Rectal smooth muscle tissue (tissue), 1 donor: ENCODE results near the gene SCN3B.
"Not testable (repeated sequence)": the region's sequence is repeated elsewhere in the genome, so short reads cannot be mapped to it uniquely, and the experiment has no call there.

Experiments used
- H3K27ac ChIP-seq: one replicate; pipeline ENCODE4 v1.7.0; 2013; ENCODE audit warnings: low read depth, low read length, inconsistent platforms
- H3K27me3 ChIP-seq: one replicate; pipeline ENCODE4 v1.7.0; 2013; ENCODE audit warnings: low read length; ENCODE audit not compliant: control insufficient read depth, insufficient read depth
- H3K36me3 ChIP-seq: one replicate; pipeline ENCODE4 v1.7.0; 2013; ENCODE audit warnings: low read length; ENCODE audit not compliant: control insufficient read depth, insufficient read depth
- H3K4me1 ChIP-seq: one replicate; pipeline ENCODE4 v1.7.0; 2013; ENCODE audit warnings: low read length; ENCODE audit not compliant: control insufficient read depth, insufficient read depth
- H3K4me3 ChIP-seq: one replicate; pipeline ENCODE4 v1.7.0; 2013; ENCODE audit warnings: low read length
- H3K9ac ChIP-seq: one replicate; pipeline ENCODE4 v1.7.0; 2013; ENCODE audit warnings: low read length

The SCN3B gene

GRCh38 chr11:123682696-123683410 lies 28.4 kb upstream of the SCN3B start:
- Histone ChIP-seq H3K4me1 (no peaks in the 10 kb centered on the region), H3K36me3 (no peaks in the 10 kb centered on the region), H3K4me3 (no peak overlapping the region), H3K27me3 (no peaks in the 10 kb centered on the region), H3K9ac (no peak overlapping the region), H3K27ac (no peak overlapping the region)

- Histone ChIP-seq H3K27ac (no peak overlapping the region), H3K27me3 (no peaks in the 10 kb centered on the region), H3K9ac (no peak overlapping the region), H3K4me3 (no peak overlapping the region), H3K4me1 (no peaks in the 10 kb centered on the region), H3K36me3 (no peaks in the 10 kb centered on the region)
Measured at GRCh38 chr11:123681030-123681429, 26.6 kb upstream of the SCN3B start.

- Histone ChIP-seq H3K9ac (no peak overlapping the region), H3K4me3 (no peak overlapping the region), H3K36me3 (no peaks in the 10 kb centered on the region), H3K27me3 (no peaks in the 10 kb centered on the region), H3K27ac (no peak overlapping the region), H3K4me1 (no peaks in the 10 kb centered on the region)
Measured at GRCh38 chr11:123678246-123678645, 23.8 kb upstream of the SCN3B start.

- no peaks in the 10 kb centered on the region for H3K4me1 ChIP-seq
- no peaks in the 10 kb centered on the region for H3K27me3 ChIP-seq
Measured at GRCh38 chr11:123677510-123677909, 23.1 kb upstream of the SCN3B start.

GRCh38 chr11:123674297-123674696 lies 19.9 kb upstream of the SCN3B start:
- Histone ChIP-seq H3K4me1 (no peaks in the 10 kb centered on the region), H3K36me3 (no peaks in the 10 kb centered on the region), H3K27ac (no peak overlapping the region), H3K27me3 (no peaks in the 10 kb centered on the region), H3K4me3 (no peak overlapping the region), H3K9ac (no peak overlapping the region)

More at GRCh38 chr11:123677510-123677909, 23.1 kb upstream of the SCN3B start:
- Histone ChIP-seq H3K4me3 (no peak overlapping the region), H3K36me3 (no peaks in the 10 kb centered on the region), H3K9ac (no peak overlapping the region), H3K27ac (no peak overlapping the region)

- no peak overlapping the region for H3K27ac ChIP-seq
Measured at GRCh38 chr11:123672568-123672967, 18.1 kb upstream of the SCN3B start.

GRCh38 chr11:123671534-123671933 lies 17.1 kb upstream of the SCN3B start:
- H3K9ac ChIP-seq = no peak overlapping the region
- H3K36me3 ChIP-seq = no peaks in the 10 kb centered on the region
- no peaks in the 10 kb centered on the region for H3K27me3 ChIP-seq
- H3K4me3 ChIP-seq = no peak overlapping the region
- H3K4me1 ChIP-seq = no peaks in the 10 kb centered on the region
- no peak overlapping the region for H3K27ac ChIP-seq

More at GRCh38 chr11:123672568-123672967, 18.1 kb upstream of the SCN3B start:
- H3K36me3 ChIP-seq = no peaks in the 10 kb centered on the region
- H3K4me3 ChIP-seq = no peak overlapping the region
- no peaks in the 10 kb centered on the region for H3K27me3 ChIP-seq
- H3K9ac ChIP-seq = no peak overlapping the region
- H3K4me1 ChIP-seq = no peaks in the 10 kb centered on the region

- Histone ChIP-seq H3K9ac (no peak overlapping the region), H3K27ac (no peak overlapping the region), H3K4me1 (no peaks in the 10 kb centered on the region), H3K36me3 (no peaks in the 10 kb centered on the region), H3K27me3 (no peaks in the 10 kb centered on the region), H3K4me3 (no peak overlapping the region)
Measured at GRCh38 chr11:123670081-123670480, 15.7 kb upstream of the SCN3B start.

GRCh38 chr11:123665306-123665705 lies 10.9 kb upstream of the SCN3B start:
- Histone ChIP-seq H3K27ac (no peak overlapping the region), H3K4me3 (no peak overlapping the region), H3K27me3 (no peaks in the 10 kb centered on the region), H3K4me1 (no peaks in the 10 kb centered on the region), H3K36me3 (no peaks in the 10 kb centered on the region), H3K9ac (no peak overlapping the region)

- H3K9ac ChIP-seq, H3K4me3 ChIP-seq, H3K36me3 ChIP-seq: not testable (repeated sequence)
Measured at GRCh38 chr11:123659965-123660364, 5.5 kb upstream of the SCN3B start.

GRCh38 chr11:123659311-123659710 lies 4.9 kb upstream of the SCN3B start:
- H3K4me1 ChIP-seq = no peaks in the 10 kb centered on the region
- H3K9ac ChIP-seq = no peak overlapping the region
- no peak overlapping the region for H3K27ac ChIP-seq
- no peaks in the 10 kb centered on the region for H3K36me3 ChIP-seq
- no peaks in the 10 kb centered on the region for H3K27me3 ChIP-seq
- H3K4me3 ChIP-seq = no peak overlapping the region

More at GRCh38 chr11:123659965-123660364, 5.5 kb upstream of the SCN3B start:
- not testable (repeated sequence) for H3K27ac ChIP-seq, H3K4me1 ChIP-seq, H3K27me3 ChIP-seq

GRCh38 chr11:123653827-123654565 lies 428 bp downstream of the SCN3B start:
- peaks cover 5% of the 10 kb centered on the region for H3K27me3 ChIP-seq
- H3K4me1 ChIP-seq = no peaks in the 10 kb centered on the region
- H3K9ac ChIP-seq = no peak overlapping the region
- H3K36me3 ChIP-seq = no peaks in the 10 kb centered on the region
- no peak overlapping the region for H3K27ac ChIP-seq
- H3K4me3 ChIP-seq = peak overlapping the region; percentile 65

- H3K4me3 ChIP-seq = peak overlapping the region; percentile 65
- H3K27ac ChIP-seq = no peak overlapping the region
- no peak overlapping the region for H3K9ac ChIP-seq
- H3K4me1 ChIP-seq = no peaks in the 10 kb centered on the region
- no peaks in the 10 kb centered on the region for H3K36me3 ChIP-seq
- H3K27me3 ChIP-seq = peaks cover 5% of the 10 kb centered on the region
Measured at GRCh38 chr11:123653483-123653826, 969 bp downstream of the SCN3B start.
